Renal pelvis (tissue), 4 donors: ENCODE data around the gene TBX1. TPM values are rescaled to one million over a fixed set of nuclear protein-coding genes. Genes with fewer than 3 reads are reported as not detected.

ENCODE experiments used
- DNase-seq: peaks from one replicate; pipeline ENCODE4 v3.0.0-alpha.2; 2013
- polyA plus RNA-seq, 3 donors: library from polyadenylated mRNA; unstranded; fragments of 120-200 nt; gene quantifications; one replicate each; pipeline ENCODE4 v1.2.1, GENCODE V29; 2013; ENCODE audit not compliant: insufficient read length in 3 of 3

The TBX1 gene
- polyA plus RNA-seq, 3 donors = 0.53 to 1.1 (median 0.64) TPM

DNA sequence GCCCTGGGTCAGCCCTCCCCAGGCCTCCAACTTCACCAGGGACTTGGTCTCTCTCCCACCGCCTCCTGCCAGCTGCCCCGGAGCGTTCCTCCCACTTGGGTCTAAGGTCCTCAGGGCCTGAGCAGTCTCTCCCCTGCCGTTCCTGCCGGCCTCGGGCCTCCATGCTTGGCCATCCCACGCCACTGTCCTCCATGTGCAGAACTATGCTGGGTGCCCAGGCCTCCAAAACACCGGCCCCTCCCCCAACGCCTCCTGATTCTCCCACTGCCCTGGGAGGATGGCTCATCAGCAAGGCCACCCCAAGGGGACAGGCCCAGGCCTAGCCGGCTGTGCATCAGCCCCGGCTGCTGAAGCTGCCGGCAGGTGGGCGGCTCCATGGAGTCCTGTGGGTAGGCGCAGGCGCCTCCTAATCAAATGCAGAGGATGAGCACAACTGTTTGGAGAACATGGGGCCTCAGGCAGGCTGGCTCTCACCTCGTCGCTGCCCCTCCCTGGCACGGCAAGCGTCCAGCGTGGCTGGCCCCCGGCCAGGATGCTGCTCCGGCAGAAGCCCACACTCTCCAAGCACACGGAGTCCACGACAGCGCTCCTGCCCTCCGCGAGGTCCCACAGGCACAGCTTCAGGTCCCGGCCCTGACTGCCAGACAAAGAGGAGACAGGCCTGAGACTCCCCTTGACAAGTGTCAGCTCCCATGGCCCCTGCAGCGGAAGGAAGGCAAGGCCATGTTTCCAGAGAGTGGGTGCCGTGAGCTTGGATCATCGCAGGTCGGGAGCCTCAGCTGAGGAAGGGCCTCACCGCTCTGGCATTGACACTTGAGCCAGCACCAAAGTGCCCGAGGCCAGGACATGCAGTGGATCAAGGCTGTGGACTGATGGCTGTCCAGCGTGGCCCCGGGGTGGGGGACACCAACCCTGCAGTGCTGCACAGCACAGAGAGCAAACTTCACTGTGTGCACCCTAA is 51.5 kb downstream of the TBX1 start:
- DNase-seq = no peak

DNA sequence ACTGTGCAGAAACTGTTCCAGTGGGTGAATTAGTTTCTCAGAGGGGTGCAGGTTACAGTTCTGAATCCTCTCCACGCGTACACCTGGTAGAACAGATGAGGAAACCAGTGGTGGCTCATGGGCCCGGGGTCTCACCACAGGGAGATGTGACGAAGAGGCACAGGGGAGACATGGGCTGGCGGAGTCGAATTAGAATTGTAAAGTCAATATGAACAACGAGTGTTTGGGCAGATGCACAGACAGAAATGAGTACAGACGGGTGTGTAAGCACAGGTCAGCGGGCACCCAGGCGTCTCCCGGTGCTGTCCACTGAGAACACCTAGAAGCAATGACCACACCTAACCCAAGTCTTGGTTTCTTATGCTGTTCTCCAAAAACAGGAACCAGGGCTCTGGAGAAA is 52.3 kb downstream of the TBX1 start:
- DNase-seq = no peak

DNA sequence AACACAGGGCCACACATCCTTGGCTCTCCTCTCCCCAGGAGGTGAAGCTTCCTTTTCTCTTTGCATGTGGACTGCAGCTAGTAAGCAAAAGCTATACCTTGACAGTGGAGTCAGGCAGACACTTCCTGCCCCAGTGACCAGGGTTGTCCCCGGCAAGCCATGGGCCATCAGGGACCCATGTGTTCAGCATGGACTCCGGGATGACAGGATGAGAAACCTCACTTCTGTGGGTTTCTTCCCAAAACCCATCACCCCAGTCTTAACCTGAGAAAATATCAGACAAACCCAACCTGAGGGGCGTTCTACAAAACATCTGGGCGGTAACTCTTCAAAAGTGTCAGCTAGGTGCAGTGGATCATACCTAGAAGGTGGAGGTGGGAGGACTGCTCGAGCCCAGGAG is 53.9 kb downstream of the TBX1 start:
- no peak for DNase-seq

DNA sequence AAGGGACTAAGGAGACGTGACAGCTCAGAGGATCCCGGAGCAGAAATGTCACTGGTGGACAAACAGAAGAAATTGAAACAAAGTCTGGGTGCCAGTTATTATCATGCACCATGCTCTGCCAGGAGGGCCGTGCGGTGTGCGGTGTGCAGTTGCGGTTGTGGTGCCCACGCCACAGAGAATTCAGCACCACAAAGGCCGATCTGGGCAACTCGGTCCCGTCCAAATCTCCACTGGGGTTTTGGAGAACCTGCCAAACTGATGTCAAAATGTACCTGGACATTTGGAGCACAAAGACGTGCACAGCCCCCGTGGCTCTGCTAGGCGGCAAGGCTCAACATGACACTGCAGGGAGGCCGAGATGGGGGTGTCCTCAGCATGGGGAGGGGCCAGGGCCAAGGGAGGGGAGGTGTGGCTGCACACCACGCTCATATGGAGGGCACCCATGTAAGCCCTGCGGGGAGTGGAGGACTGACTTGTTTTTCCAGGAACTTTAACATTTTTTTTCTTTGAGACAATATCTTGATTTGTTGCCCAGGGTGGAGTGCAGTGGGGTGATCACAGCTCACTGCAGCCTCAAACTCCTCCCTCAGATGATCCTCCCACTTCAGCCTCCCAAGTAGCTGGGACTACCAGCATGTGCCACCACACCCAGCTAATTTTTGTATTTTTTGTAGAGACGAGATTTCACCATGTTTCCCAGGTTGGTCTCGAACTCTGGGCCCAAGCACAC is 54.7 kb downstream of the TBX1 start:
- DNase-seq = no peak

DNA sequence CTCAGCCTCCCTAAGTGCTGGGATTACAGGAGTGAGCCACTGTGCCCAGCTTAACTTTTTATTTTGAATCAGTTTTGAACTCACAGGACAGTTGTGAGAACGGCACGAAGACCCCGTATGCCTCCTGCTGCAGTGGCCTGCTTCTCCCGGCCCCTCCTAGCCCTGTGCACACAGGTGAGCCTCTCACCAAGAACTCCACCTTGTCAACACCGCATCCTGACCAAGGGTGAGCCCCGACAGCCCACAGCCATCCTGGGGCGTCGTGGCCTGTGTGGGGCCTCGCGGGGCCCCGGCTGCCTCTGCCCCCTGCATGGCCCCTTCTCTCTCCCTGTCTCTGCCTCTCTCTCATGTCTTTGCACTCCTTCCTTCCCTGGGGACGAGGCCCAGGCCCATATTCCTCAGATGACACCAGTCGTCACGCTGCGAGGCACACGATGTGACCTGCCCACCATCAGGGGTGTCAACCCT is 55.3 kb downstream of the TBX1 start:
- no peak for DNase-seq

DNA sequence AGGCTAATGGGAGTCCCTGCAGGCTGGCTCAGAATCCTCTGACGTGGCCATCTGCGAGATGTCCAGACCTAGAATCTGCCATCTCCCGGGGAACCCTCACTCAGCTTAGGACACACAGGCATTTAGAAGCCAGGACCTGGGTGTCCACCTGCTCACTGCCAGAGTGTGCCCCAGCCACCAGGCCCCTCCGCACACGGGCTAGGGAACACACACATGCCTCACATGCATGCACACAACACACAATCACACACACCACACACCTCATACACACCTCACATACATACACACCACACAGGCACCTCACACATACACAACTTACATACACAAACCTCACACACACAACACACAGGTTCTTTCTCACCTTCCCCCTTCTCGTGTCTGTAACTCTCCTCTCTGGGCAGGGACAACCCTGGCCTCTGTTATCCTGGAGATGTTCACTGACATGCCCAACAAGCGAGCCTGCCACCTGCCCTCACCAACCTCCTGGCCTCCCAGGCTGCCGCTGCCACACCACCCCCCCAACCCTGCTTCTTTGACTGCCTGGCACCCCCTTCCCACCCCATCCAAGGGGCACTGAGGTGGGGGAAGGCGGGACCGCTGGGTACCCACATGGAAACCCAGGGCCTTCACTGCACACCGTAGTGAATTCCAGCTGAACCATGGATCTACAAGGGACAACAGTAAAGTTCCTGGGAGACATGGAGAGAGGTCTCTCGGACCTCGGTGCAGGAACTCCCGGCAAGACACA is 56.0 kb downstream of the TBX1 start:
- DNase-seq = no peak

Other genes starting within 250 kb of the TBX1 start
- gene CLDN5, start 236.4 kb upstream of the TBX1 start, polyA plus RNA-seq = 10 to 100 TPM; 33.8 to 49.0 (median 37.5) TPM
- gene SEPTIN5, start 46.3 kb upstream of the TBX1 start, polyA plus RNA-seq = 10 to 100 TPM; 27.2 to 36.3 (median 34.6) TPM
- 1 to 10 TPM; 1.1 to 6.4 (median 4.8) TPM for gene GP1BB, start 37.2 kb upstream of the TBX1 start, polyA plus RNA-seq
- gene GNB1L, start 94.1 kb downstream of the TBX1 start, polyA plus RNA-seq = 1 to 10 TPM; 5.6 to 8.3 (median 7.2) TPM
- gene RTL10, start 94.1 kb downstream of the TBX1 start, polyA plus RNA-seq = 10 to 100 TPM; 25.0 to 28.5 (median 26.2) TPM
- gene COMT, start 181.0 kb downstream of the TBX1 start, polyA plus RNA-seq = 100 to 1,000 TPM; 116 to 143 (median 126) TPM
- gene TXNRD2, start 181.0 kb downstream of the TBX1 start, polyA plus RNA-seq = 10 to 100 TPM; 29.9 to 36.0 (median 30.0) TPM